Neural cell (in vitro differentiated cells): ENCODE data around the gene PUSL1. TPM values are rescaled to one million over a fixed set of nuclear protein-coding genes. Genes with fewer than 3 reads are reported as not detected.
A peak's percentile ranks its signal among the peaks of the same experiment; 100 is the strongest.

Experiments
- H2AFZ ChIP-seq: fragments of 200-600, 300-800 bp; sonication (generic), shearing (Covaris generic); 2 replicates; pipeline ENCODE4 v1.6.0; 2014; ENCODE audit warnings: low read depth, mild to moderate bottlenecking, antibody characterized with exemption, low read length, moderate library complexity
- H3F3A ChIP-seq: fragments of 200-600 bp; shearing (Covaris generic); 2 replicates; pipeline ENCODE4 v1.6.1; 2016; ENCODE audit warnings: mild to moderate bottlenecking, moderate library complexity, mixed read lengths, antibody characterized with exemption, low read length; ENCODE audit not compliant: insufficient read depth, poor library complexity, severe bottlenecking
- H3K27ac ChIP-seq: fragments of 200-600, 300-800 bp; sonication (generic), shearing (Covaris generic); 2 replicates; pipeline ENCODE4 v1.5.1; 2014; ENCODE audit warnings: mild to moderate bottlenecking, low read length, moderate library complexity
- H3K27me3 ChIP-seq: fragments of 300-800, 200-600 bp; sonication (generic), shearing (Covaris generic); 2 replicates; pipeline ENCODE4 v1.6.0; 2014; ENCODE audit warnings: mild to moderate bottlenecking, low read depth, low read length, moderate library complexity; ENCODE audit not compliant: insufficient read depth
- H3K36me3 ChIP-seq: fragments of 300-800, 200-600 bp; sonication (generic), shearing (Covaris generic); 2 replicates; pipeline ENCODE4 v1.5.1; 2014; ENCODE audit warnings: mild to moderate bottlenecking, antibody characterized with exemption, low read length, moderate library complexity; ENCODE audit not compliant: insufficient read depth
- H3K4me2 ChIP-seq: fragments of 300-800, 200-600 bp; sonication (generic), shearing (Covaris generic); 2 replicates; pipeline ENCODE4 v1.6.0; 2014; ENCODE audit warnings: mild to moderate bottlenecking, low read length
- H3K4me3 ChIP-seq: fragments of 300-800, 200-600 bp; sonication (generic), shearing (Covaris generic); 2 replicates; pipeline ENCODE4 v1.5.1; 2014; ENCODE audit warnings: mild to moderate bottlenecking, low read length, moderate library complexity
- H3K79me2 ChIP-seq: fragments of 200-600 bp; shearing (Covaris generic); replicated peaks from 2 replicates; pipeline ENCODE4 v1.6.0; 2014; ENCODE audit warnings: mild to moderate bottlenecking, low read length, moderate library complexity; ENCODE audit not compliant: insufficient read depth
- H3K9ac ChIP-seq: fragments of 300-800, 200-600 bp; sonication (generic), shearing (Covaris generic); 2 replicates; pipeline ENCODE4 v1.6.1; 2016; ENCODE audit warnings: mild to moderate bottlenecking, low read length, mixed read lengths
- H3K9me2 ChIP-seq: fragments of 200-600 bp; shearing (Covaris generic); 2 replicates; pipeline ENCODE4 v1.6.1; 2016; ENCODE audit warnings: mild to moderate bottlenecking, low read length, mixed read lengths; ENCODE audit not compliant: insufficient read depth
- H3K9me3 ChIP-seq: fragments of 200-600, 300-800 bp; sonication (generic), shearing (Covaris generic); 2 replicates; pipeline ENCODE4 v1.6.1; 2016; ENCODE audit warnings: mild to moderate bottlenecking, mixed run types, low read length, moderate library complexity, mixed read lengths
- H4K20me1 ChIP-seq: fragments of 200-600 bp; shearing (Covaris generic); 2 replicates; pipeline ENCODE4 v1.6.1; 2016; ENCODE audit warnings: mild to moderate bottlenecking, mixed run types; ENCODE audit not compliant: insufficient read depth
- CTCF ChIP-seq: fragments of 450-650 bp; IDR thresholded peaks from 2 replicates; pipeline ENCODE4 v1.5.1; 2014; ENCODE audit warnings: antibody characterized with exemption, mild to moderate bottlenecking, moderate library complexity; ENCODE audit not compliant: poor library complexity, severe bottlenecking
- EP300 ChIP-seq: fragments of 450-650 bp; conservative IDR thresholded peaks from 2 replicates; pipeline ENCODE4 v1.6.1; 2014; ENCODE audit warnings: antibody characterized with exemption, mild to moderate bottlenecking, moderate library complexity; ENCODE audit not compliant: poor library complexity, severe bottlenecking
- EZH2 ChIP-seq: fragments of 200-600, 300-800 bp; shearing (Covaris generic), sonication (generic); IDR thresholded peaks from 2 replicates; pipeline ENCODE4 v1.6.1; 2014; ENCODE audit warnings: antibody characterized with exemption, low read length, borderline replicate concordance, mild to moderate bottlenecking; ENCODE audit not compliant: insufficient read depth, poor library complexity, severe bottlenecking
- MXI1 ChIP-seq: fragments of 450-650 bp; conservative IDR thresholded peaks from 2 replicates; pipeline ENCODE4 v1.6.1; 2014; ENCODE audit warnings: antibody characterized with exemption, mild to moderate bottlenecking; ENCODE audit not compliant: poor library complexity, severe bottlenecking
- POLR2AphosphoS5 ChIP-seq: IDR thresholded peaks from 2 replicates; pipeline ENCODE4 v1.6.1; 2012
- RAD21 ChIP-seq: fragments of 450-650 bp; conservative IDR thresholded peaks from 2 replicates; pipeline ENCODE4 v1.6.1; 2014; ENCODE audit warnings: antibody characterized with exemption, mild to moderate bottlenecking, moderate library complexity
- REST ChIP-seq: IDR thresholded peaks from 2 replicates; pipeline ENCODE4 v1.6.1; 2012; ENCODE audit warnings: borderline replicate concordance
- SMC3 ChIP-seq: fragments of 450-650 bp; conservative IDR thresholded peaks from 2 replicates; pipeline ENCODE4 v1.6.1; 2014; ENCODE audit warnings: antibody characterized with exemption, mild to moderate bottlenecking, moderate library complexity; ENCODE audit not compliant: poor library complexity
- TAF1 ChIP-seq: IDR thresholded peaks from 2 replicates; pipeline ENCODE4 v1.6.1; 2012; ENCODE audit warnings: low read depth
- polyA plus RNA-seq: library from polyadenylated mRNA; depleted of rRNA; stranded (reverse); fragments of >200 nt; gene quantifications from 2 replicates; pipeline ENCODE4 v1.2.3, GENCODE V29; 2014

Gene PUSL1
- polyA plus RNA-seq, 1 donor from 2014 or later = 25.0 TPM

GRCh38 chr1:1322952-1323351 is 14.6 kb downstream of the PUSL1 start:
- Histone ChIP-seq H3K4me3 (peak overlapping the region; percentile 49), H3K36me3 (no peaks in the 10 kb centered on the region), H3K4me2 (no peak overlapping the region), H2AFZ (no peak overlapping the region), H3K9me2 (no peaks in the 10 kb centered on the region), H3K27me3 (no peaks in the 10 kb centered on the region), H3K9me3 (no peaks in the 10 kb centered on the region), H4K20me1 (peaks cover 16% of the 10 kb centered on the region), H3K79me2 (peaks cover 34% of the 10 kb centered on the region), H3F3A (no peaks in the 10 kb centered on the region), H3K27ac (no peak overlapping the region), H3K9ac (no peak overlapping the region)
- TF ChIP-seq SMC3 (no peak), EP300 (no peak), EZH2 (no peak), MXI1 (no peak), CTCF (no peak), REST (no peak), POLR2AphosphoS5 (no peak), RAD21 (no peak), TAF1 (no peak)

GRCh38 chr1:1324084-1324523 is 15.7 kb downstream of the PUSL1 start:
- Histone ChIP-seq H3K36me3 (no peaks in the 10 kb centered on the region), H3K9me3 (no peaks in the 10 kb centered on the region), H3F3A (no peaks in the 10 kb centered on the region), H3K9me2 (no peaks in the 10 kb centered on the region), H2AFZ (peak overlapping the region; percentile 40), H4K20me1 (peaks cover 16% of the 10 kb centered on the region), H3K9ac (peak overlapping the region; percentile 93), H3K27me3 (no peaks in the 10 kb centered on the region), H3K27ac (peak overlapping the region; percentile 59), H3K79me2 (peaks cover 34% of the 10 kb centered on the region), H3K4me2 (no peak overlapping the region), H3K4me3 (peak overlapping the region; percentile 99)
- TF ChIP-seq EZH2 = no peak
- TF ChIP-seq CTCF = no peak
- TF ChIP-seq TAF1 = no peak
- no peak for TF ChIP-seq POLR2AphosphoS5
- no peak for TF ChIP-seq EP300
- no peak for TF ChIP-seq REST
- TF ChIP-seq MXI1 = no peak
- TF ChIP-seq RAD21 = no peak
- no peak for TF ChIP-seq SMC3
